DOHH2 (cell line): ENCODE data around the gene HES2.

ENCODE experiments used
- CTCF ChIP-seq: fragments of 200-600 bp; sonication (generic); IDR thresholded peaks from one replicate; pipeline ENCODE4 v1.5.1; 2014; ENCODE audit warnings: antibody characterized with exemption, mild to moderate bottlenecking, low read depth, low read length; ENCODE audit not compliant: poor library complexity, severe bottlenecking
- EZH2phosphoT487 ChIP-seq: fragments of 200-600 bp; sonication (generic); IDR thresholded peaks from 2 replicates; pipeline ENCODE4 v1.6.1; 2017; ENCODE audit warnings: borderline replicate concordance, mild to moderate bottlenecking, antibody characterized with exemption, low read length, moderate library complexity, mixed read lengths

GRCh38 chr1:6464514-6464836 lies 44.8 kb upstream of the HES2 start:
- TF ChIP-seq CTCF (peak; percentile 13), EZH2phosphoT487 (no peak)
